ENCODE data around the gene NCOA7. TPM values are rescaled to one million over a fixed set of nuclear protein-coding genes. Genes with fewer than 3 reads are reported as not detected.
A peak's percentile ranks its signal among the peaks of the same experiment; 100 is the strongest.

NCOA7 gene
- total RNA-seq, 2 experiments from 2014 or later: 34.6 to 35.7 TPM

DNA sequence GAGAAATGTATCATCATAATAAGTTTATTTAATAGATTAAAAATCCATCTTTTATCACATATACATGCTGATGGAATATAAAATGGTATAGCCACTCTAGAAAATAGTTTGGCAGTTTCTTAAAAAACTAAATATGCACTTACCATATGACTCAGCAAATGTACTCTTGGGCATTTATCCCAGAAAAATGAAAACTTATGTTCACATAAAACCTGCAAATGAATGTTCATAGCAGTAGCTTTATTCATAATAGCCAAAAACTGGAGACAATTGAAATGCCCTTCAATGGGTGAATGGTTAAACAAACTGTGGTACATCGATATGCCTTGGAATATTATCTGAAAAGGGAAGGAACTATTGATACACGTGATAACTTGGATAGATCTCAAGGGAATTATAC, 6.4 kb upstream of the NCOA7 start:
- Mint-ChIP-seq H3K36me3 (ENCODE audit: low read depth) (peaks cover 13% of the 10 kb centered on the region), H3K27me3 (no peaks in the 10 kb centered on the region), H3K27ac (no peak overlapping the region), H3K4me1 (ENCODE audit: low read depth) (peaks cover 19% of the 10 kb centered on the region), H3K9me3 (no peaks in the 10 kb centered on the region), H3K4me3 (no peak overlapping the region)
- no peaks in the 10 kb centered on the region for H3K9me3 ChIP-seq (ENCODE audit: control insufficient read depth in 1 of 2, insufficient read depth in 1 of 2, low read length in 2 of 2)
- H3K27ac ChIP-seq (ENCODE audit: low read depth in 1 of 2, low read length in 2 of 2): no peak overlapping the region
- H3K4me1 ChIP-seq (ENCODE audit: insufficient read depth, low read length): peaks cover 13% of the 10 kb centered on the region
- no peak for DNase-seq
- H3K4me3 ChIP-seq (ENCODE audit: low read length): no peak overlapping the region
- H3K27me3 ChIP-seq (ENCODE audit: control insufficient read depth in 1 of 2, insufficient read depth in 2 of 2, low read length in 2 of 2): no peaks in the 10 kb centered on the region
- H3K36me3 ChIP-seq (ENCODE audit: insufficient read depth, low read length): peaks cover 7% of the 10 kb centered on the region
- ChIA-PET CTCF (interaction anchor here (1.1 kb wide), 1 partner anchor 172 kb away, joined by 3 read pairs; the partner anchor contains the start of gene HINT3), POLR2A (no interaction called here)
- intact Hi-C loops (cut with DNase I, micrococcal nuclease): loop anchor here (5.0 to 10.0 kb wide), 2 partner anchors 188 to 1480 kb away; partner anchors contain the start of gene RNF146 (in 1 of the 2)
- ATAC-seq (ENCODE audit: poor library complexity): no peak
- TF ChIP-seq, protein P1, sequence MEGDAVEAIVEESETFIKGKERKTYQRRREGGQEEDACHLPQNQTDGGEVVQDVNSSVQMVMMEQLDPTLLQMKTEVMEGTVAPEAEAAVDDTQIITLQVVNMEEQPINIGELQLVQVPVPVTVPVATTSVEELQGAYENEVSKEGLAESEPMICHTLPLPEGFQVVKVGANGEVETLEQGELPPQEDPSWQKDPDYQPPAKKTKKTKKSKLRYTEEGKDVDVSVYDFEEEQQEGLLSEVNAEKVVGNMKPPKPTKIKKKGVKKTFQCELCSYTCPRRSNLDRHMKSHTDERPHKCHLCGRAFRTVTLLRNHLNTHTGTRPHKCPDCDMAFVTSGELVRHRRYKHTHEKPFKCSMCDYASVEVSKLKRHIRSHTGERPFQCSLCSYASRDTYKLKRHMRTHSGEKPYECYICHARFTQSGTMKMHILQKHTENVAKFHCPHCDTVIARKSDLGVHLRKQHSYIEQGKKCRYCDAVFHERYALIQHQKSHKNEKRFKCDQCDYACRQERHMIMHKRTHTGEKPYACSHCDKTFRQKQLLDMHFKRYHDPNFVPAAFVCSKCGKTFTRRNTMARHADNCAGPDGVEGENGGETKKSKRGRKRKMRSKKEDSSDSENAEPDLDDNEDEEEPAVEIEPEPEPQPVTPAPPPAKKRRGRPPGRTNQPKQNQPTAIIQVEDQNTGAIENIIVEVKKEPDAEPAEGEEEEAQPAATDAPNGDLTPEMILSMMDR (IDR thresholded peaks at IDR 0.05): no peak

DNA sequence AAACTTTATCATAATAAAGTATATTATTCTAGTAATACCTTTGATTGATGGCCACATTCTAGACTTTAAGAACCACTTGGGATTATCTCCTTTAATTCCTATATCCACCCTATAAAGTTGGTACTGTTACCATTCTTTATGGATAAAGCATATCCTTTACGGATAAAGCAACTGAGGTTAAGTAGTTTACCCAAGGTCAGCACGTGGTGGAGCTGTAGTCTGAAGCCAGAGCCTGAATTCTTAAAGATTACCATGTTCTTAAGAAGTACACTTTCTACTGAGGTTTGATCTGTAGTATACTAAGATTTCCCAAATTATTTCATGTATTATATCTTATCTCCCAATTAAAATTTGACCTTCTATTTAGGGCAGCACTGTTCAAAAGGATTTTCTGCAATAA, 3.0 kb upstream of the NCOA7 start:
- Mint-ChIP-seq H3K4me1 (ENCODE audit: low read depth) (peaks cover 38% of the 10 kb centered on the region), H3K4me3 (peak overlapping the region; percentile 57), H3K9me3 (no peaks in the 10 kb centered on the region), H3K36me3 (ENCODE audit: low read depth) (peaks cover 28% of the 10 kb centered on the region), H3K27ac (peak overlapping the region; percentile 73), H3K27me3 (no peaks in the 10 kb centered on the region)
- no peaks in the 10 kb centered on the region for H3K27me3 ChIP-seq (ENCODE audit: control insufficient read depth in 1 of 2, insufficient read depth in 2 of 2, low read length in 2 of 2)
- POLR2A ChIA-PET: no interaction called here
- ATAC-seq (ENCODE audit: poor library complexity): no peak
- intact Hi-C loops (cut with DNase I, micrococcal nuclease): loop anchor here in 1 of 2 experiments (10.0 kb wide), 1 partner anchor 1477 kb away; the partner anchor contains the start of gene RNF146
- H3K9me3 ChIP-seq (ENCODE audit: control insufficient read depth in 1 of 2, insufficient read depth in 1 of 2, low read length in 2 of 2): no peaks in the 10 kb centered on the region
- TF ChIP-seq, protein P1 (IDR thresholded peaks at IDR 0.05): no peak
- peaks cover 22% of the 10 kb centered on the region for H3K4me1 ChIP-seq (ENCODE audit: insufficient read depth, low read length)
- no peak overlapping the region for H3K4me3 ChIP-seq (ENCODE audit: low read length)
- H3K27ac ChIP-seq (ENCODE audit: low read depth in 1 of 2, low read length in 2 of 2): no peak overlapping the region
- peak in 1 of 14 experiments; percentile 29 for DNase-seq
- H3K36me3 ChIP-seq (ENCODE audit: insufficient read depth, low read length): peaks cover 7% of the 10 kb centered on the region
- CTCF ChIA-PET: no interaction called here

DNA sequence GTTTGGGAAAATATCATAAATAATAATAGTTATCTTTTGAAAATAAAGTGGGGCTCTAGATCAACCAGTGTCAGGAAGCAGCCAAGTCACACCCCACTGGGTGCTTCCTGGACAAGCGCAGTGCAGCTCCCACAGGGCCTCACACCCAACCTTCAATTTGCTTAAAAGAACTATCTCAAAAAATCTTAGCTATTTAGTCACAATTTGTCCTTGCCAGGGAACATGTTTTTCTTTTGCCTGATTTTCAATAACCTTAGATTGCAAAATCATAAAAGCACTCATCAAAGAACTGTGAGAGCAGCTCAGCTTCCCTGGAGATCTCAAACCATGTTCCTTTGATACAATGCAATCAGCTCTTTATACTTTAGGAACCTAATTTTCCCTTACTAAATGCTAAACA, 1.6 kb upstream of the NCOA7 start:
- H3K4me1 ChIP-seq (ENCODE audit: insufficient read depth, low read length): peaks cover 25% of the 10 kb centered on the region
- peak overlapping the region; percentile 82 to 86 for H3K27ac ChIP-seq (ENCODE audit: low read depth in 1 of 2, low read length in 2 of 2)
- Mint-ChIP-seq H3K9me3 (no peaks in the 10 kb centered on the region), H3K4me1 (ENCODE audit: low read depth) (peaks cover 51% of the 10 kb centered on the region), H3K27ac (peak overlapping the region; percentile 99), H3K4me3 (peak overlapping the region; percentile 94), H3K36me3 (ENCODE audit: low read depth) (peaks cover 28% of the 10 kb centered on the region), H3K27me3 (no peaks in the 10 kb centered on the region)
- peaks cover 7% of the 10 kb centered on the region for H3K36me3 ChIP-seq (ENCODE audit: insufficient read depth, low read length)
- H3K27me3 ChIP-seq (ENCODE audit: control insufficient read depth in 1 of 2, insufficient read depth in 2 of 2, low read length in 2 of 2): no peaks in the 10 kb centered on the region
- TF ChIP-seq, protein P1 (IDR thresholded peaks at IDR 0.05): no peak
- intact Hi-C loops (cut with DNase I, micrococcal nuclease): loop anchor here in 1 of 2 experiments (10.0 kb wide), 1 partner anchor 1476 kb away; the partner anchor contains the start of gene RNF146
- no peak overlapping the region for H3K4me3 ChIP-seq (ENCODE audit: low read length)
- CTCF ChIA-PET: interaction anchor here (0.8 to 3.8 kb wide), 3 partner anchors 8 to 168 kb away, joined by 3 to 72 read pairs (median 50); partner anchors contain the start of gene HINT3
- H3K9me3 ChIP-seq (ENCODE audit: control insufficient read depth in 1 of 2, insufficient read depth in 1 of 2, low read length in 2 of 2): no peaks in the 10 kb centered on the region
- ATAC-seq (ENCODE audit: poor library complexity) (no peak), DNase-seq (peak in 4 of 14 experiments; percentile 32 to 53 (median 42))
- POLR2A ChIA-PET: interaction anchor here (0.6 to 4.7 kb wide), 18 partner anchors 8 to 1727 kb away, joined by 3 to 528 read pairs (median 14); partner anchors contain the start of genes HDDC2, HEY2, HINT3 and TRMT11

All from CD4-positive, alpha-beta T cell (primary cell).